K562 (cell line): Measurements from ENCODE around the gene SLC39A11. TPM values are rescaled to one million over a fixed set of nuclear protein-coding genes. Genes with fewer than 3 reads are reported as not detected.

ENCODE experiments used
- BHLHE40 ChIP-seq: IDR thresholded peaks from 2 replicates; pipeline ENCODE4 v1.6.1; 2011; ENCODE audit warnings: low read length, improper control_type of control experiment
- BRF1 ChIP-seq: IDR thresholded peaks from 3 replicates; pipeline ENCODE4 v1.6.1; 2011; ENCODE audit warnings: borderline replicate concordance, mild to moderate bottlenecking; ENCODE audit not compliant: insufficient read length; ENCODE audit errors: extremely low read depth
- KLF13 ChIP-seq: fragments of 450-650 bp; IDR thresholded peaks from 2 replicates; pipeline ENCODE4 v1.6.1; 2016; ENCODE audit warnings: missing genetic modification characterization, low read depth, mild to moderate bottlenecking, missing compliant biosample characterization, moderate library complexity, borderline replicate concordance
- SP1 ChIP-seq: sonication (generic); formaldehyde crosslinking; IDR thresholded peaks from 2 replicates; pipeline ENCODE4 v1.8.1; 2022; ENCODE audit warnings: mild to moderate bottlenecking, missing genetic modification reagents
- ZBED1 ChIP-seq: IDR thresholded peaks from 2 replicates; pipeline ENCODE4 v1.6.1; 2014
- ZNF311 ChIP-seq: fragments of 250-450 bp; sonication (Bioruptor Pico); IDR thresholded peaks from 2 replicates; pipeline ENCODE4 v1.4.0; 2020; ENCODE audit warnings: mild to moderate bottlenecking, moderate library complexity
- polyA plus RNA-seq, 8 experiments: library from polyadenylated mRNA; depleted of rRNA in 4 of 8; stranded (reverse) in 5 of 8; unstranded in 3 of 8; fragments of >200 nt; fragmentation: Nextera tagmentation in 2 of 8; fragmentation: Illumina TruSeq in 1 of 8; extraction: Ambion mirVana in 2 of 8; extraction: Trizol in 1 of 8; gene quantifications; 2 replicates each; pipeline versions ENCODE4 v1.2.1 to v1.2.3, GENCODE V29; 2011 to 2014; ENCODE audit warnings: inconsistent platforms in 1 of 8, missing spikeins in 1 of 8
- total RNA-seq, 7 experiments: library from RNA; depleted of rRNA in 6 of 7; stranded (reverse); fragments of >200 nt in 6 of 7; fragmentation: Illumina TruSeq in 2 of 7; extraction: Trizol in 2 of 7; gene quantifications; 2 replicates each; pipeline versions ENCODE4 v1.2.1 to v1.2.3, GENCODE V29; 2011 to 2021; ENCODE audit warnings: low replicate concordance in 1 of 7
- TF ChIP-seq, protein P1 (sequence below): sonication (generic); formaldehyde crosslinking; IDR thresholded peaks from 2 replicates; pipeline ENCODE4 v1.8.0; 2022; ENCODE audit warnings: mild to moderate bottlenecking, missing genetic modification reagents
- TF ChIP-seq, protein P2 (sequence below): fragments of 200-600 bp; sonication (generic); IDR thresholded peaks from one replicate; pipeline ENCODE4 v1.6.1; 2012; ENCODE audit warnings: mild to moderate bottlenecking, low read depth, low read length, inconsistent platforms
- TF ChIP-seq, protein P3 (sequence below): fragments of 250-450 bp; sonication (Bioruptor Pico); IDR thresholded peaks from 2 replicates; pipeline ENCODE4 v1.5.0; 2021
- TF ChIP-seq, protein P4 (sequence below): fragments of 250-450 bp; sonication (Bioruptor Pico); IDR thresholded peaks from 2 replicates; pipeline ENCODE4 v1.8.0; 2021; ENCODE audit warnings: borderline replicate concordance, mild to moderate bottlenecking, moderate library complexity; ENCODE audit not compliant: poor library complexity, severe bottlenecking

The SLC39A11 gene
- total and polyA plus RNA-seq, 9 of the 15 experiments (the other 6 are each of a cell fraction or from before 2014, with no cell fraction given): 10.5 to 26.4 (median 13.4) TPM

DNA sequence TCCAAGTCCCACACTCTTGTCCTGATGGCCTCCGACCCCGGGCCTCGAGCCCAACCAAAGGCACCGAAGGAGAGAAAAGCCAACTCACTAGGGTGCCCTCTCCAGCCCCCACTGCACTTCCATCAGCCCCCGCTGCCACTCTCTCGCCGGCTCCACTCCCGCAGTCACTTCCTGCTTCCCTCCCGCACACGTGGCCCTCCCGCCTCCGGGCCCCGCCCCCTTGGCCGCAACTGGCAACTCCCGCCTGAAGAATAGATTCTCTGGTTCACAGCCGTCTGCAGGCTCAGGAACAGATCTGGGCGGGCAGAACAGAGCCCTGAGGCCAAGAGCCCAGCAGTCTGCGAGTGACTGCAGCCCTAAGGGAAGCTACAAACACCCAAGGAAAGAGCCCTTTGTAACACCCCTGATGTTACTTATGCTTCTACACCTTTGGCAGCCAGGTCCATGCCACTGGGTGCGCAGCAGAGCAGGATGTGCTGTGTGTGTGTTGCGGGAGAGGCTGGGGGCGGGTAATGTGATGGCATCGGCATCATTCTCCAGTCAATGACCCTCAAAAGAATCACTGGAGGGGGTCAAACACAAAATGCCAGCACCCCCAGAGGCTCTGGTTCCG, at the start of gene SLC39A11 (continued):
- TF ChIP-seq, protein P1, sequence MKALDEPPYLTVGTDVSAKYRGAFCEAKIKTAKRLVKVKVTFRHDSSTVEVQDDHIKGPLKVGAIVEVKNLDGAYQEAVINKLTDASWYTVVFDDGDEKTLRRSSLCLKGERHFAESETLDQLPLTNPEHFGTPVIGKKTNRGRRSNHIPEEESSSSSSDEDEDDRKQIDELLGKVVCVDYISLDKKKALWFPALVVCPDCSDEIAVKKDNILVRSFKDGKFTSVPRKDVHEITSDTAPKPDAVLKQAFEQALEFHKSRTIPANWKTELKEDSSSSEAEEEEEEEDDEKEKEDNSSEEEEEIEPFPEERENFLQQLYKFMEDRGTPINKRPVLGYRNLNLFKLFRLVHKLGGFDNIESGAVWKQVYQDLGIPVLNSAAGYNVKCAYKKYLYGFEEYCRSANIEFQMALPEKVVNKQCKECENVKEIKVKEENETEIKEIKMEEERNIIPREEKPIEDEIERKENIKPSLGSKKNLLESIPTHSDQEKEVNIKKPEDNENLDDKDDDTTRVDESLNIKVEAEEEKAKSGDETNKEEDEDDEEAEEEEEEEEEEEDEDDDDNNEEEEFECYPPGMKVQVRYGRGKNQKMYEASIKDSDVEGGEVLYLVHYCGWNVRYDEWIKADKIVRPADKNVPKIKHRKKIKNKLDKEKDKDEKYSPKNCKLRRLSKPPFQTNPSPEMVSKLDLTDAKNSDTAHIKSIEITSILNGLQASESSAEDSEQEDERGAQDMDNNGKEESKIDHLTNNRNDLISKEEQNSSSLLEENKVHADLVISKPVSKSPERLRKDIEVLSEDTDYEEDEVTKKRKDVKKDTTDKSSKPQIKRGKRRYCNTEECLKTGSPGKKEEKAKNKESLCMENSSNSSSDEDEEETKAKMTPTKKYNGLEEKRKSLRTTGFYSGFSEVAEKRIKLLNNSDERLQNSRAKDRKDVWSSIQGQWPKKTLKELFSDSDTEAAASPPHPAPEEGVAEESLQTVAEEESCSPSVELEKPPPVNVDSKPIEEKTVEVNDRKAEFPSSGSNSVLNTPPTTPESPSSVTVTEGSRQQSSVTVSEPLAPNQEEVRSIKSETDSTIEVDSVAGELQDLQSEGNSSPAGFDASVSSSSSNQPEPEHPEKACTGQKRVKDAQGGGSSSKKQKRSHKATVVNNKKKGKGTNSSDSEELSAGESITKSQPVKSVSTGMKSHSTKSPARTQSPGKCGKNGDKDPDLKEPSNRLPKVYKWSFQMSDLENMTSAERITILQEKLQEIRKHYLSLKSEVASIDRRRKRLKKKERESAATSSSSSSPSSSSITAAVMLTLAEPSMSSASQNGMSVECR (CRISPR knock-in tag): peak; percentile 75
- TF ChIP-seq BRF1 (no peak), ZNF311 (CRISPR knock-in tag) (no peak), BHLHE40 (peak; percentile 58; the same call in 1 of the 2 replicates), KLF13 (tag) (peak; percentile 94; the same call in 1 of the 2 replicates), ZBED1 (no peak), SP1 (CRISPR knock-in tag) (peak; percentile 88)
- TF ChIP-seq, protein P2, sequence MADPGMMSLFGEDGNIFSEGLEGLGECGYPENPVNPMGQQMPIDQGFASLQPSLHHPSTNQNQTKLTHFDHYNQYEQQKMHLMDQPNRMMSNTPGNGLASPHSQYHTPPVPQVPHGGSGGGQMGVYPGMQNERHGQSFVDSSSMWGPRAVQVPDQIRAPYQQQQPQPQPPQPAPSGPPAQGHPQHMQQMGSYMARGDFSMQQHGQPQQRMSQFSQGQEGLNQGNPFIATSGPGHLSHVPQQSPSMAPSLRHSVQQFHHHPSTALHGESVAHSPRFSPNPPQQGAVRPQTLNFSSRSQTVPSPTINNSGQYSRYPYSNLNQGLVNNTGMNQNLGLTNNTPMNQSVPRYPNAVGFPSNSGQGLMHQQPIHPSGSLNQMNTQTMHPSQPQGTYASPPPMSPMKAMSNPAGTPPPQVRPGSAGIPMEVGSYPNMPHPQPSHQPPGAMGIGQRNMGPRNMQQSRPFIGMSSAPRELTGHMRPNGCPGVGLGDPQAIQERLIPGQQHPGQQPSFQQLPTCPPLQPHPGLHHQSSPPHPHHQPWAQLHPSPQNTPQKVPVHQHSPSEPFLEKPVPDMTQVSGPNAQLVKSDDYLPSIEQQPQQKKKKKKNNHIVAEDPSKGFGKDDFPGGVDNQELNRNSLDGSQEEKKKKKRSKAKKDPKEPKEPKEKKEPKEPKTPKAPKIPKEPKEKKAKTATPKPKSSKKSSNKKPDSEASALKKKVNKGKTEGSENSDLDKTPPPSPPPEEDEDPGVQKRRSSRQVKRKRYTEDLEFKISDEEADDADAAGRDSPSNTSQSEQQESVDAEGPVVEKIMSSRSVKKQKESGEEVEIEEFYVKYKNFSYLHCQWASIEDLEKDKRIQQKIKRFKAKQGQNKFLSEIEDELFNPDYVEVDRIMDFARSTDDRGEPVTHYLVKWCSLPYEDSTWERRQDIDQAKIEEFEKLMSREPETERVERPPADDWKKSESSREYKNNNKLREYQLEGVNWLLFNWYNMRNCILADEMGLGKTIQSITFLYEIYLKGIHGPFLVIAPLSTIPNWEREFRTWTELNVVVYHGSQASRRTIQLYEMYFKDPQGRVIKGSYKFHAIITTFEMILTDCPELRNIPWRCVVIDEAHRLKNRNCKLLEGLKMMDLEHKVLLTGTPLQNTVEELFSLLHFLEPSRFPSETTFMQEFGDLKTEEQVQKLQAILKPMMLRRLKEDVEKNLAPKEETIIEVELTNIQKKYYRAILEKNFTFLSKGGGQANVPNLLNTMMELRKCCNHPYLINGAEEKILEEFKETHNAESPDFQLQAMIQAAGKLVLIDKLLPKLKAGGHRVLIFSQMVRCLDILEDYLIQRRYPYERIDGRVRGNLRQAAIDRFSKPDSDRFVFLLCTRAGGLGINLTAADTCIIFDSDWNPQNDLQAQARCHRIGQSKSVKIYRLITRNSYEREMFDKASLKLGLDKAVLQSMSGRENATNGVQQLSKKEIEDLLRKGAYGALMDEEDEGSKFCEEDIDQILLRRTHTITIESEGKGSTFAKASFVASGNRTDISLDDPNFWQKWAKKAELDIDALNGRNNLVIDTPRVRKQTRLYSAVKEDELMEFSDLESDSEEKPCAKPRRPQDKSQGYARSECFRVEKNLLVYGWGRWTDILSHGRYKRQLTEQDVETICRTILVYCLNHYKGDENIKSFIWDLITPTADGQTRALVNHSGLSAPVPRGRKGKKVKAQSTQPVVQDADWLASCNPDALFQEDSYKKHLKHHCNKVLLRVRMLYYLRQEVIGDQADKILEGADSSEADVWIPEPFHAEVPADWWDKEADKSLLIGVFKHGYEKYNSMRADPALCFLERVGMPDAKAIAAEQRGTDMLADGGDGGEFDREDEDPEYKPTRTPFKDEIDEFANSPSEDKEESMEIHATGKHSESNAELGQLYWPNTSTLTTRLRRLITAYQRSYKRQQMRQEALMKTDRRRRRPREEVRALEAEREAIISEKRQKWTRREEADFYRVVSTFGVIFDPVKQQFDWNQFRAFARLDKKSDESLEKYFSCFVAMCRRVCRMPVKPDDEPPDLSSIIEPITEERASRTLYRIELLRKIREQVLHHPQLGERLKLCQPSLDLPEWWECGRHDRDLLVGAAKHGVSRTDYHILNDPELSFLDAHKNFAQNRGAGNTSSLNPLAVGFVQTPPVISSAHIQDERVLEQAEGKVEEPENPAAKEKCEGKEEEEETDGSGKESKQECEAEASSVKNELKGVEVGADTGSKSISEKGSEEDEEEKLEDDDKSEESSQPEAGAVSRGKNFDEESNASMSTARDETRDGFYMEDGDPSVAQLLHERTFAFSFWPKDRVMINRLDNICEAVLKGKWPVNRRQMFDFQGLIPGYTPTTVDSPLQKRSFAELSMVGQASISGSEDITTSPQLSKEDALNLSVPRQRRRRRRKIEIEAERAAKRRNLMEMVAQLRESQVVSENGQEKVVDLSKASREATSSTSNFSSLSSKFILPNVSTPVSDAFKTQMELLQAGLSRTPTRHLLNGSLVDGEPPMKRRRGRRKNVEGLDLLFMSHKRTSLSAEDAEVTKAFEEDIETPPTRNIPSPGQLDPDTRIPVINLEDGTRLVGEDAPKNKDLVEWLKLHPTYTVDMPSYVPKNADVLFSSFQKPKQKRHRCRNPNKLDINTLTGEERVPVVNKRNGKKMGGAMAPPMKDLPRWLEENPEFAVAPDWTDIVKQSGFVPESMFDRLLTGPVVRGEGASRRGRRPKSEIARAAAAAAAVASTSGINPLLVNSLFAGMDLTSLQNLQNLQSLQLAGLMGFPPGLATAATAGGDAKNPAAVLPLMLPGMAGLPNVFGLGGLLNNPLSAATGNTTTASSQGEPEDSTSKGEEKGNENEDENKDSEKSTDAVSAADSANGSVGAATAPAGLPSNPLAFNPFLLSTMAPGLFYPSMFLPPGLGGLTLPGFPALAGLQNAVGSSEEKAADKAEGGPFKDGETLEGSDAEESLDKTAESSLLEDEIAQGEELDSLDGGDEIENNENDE: no peak
- TF ChIP-seq, protein P3, sequence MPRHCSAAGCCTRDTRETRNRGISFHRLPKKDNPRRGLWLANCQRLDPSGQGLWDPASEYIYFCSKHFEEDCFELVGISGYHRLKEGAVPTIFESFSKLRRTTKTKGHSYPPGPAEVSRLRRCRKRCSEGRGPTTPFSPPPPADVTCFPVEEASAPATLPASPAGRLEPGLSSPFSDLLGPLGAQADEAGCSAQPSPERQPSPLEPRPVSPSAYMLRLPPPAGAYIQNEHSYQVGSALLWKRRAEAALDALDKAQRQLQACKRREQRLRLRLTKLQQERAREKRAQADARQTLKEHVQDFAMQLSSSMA (CRISPR knock-in tag): no peak
- TF ChIP-seq, protein P4, sequence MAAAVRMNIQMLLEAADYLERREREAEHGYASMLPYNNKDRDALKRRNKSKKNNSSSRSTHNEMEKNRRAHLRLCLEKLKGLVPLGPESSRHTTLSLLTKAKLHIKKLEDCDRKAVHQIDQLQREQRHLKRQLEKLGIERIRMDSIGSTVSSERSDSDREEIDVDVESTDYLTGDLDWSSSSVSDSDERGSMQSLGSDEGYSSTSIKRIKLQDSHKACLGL (CRISPR knock-in tag): peak; percentile 88
